Forelimb muscle (tissue), 1 donor: Measurements from ENCODE around the gene ARHGEF1. TPM values are rescaled to one million over a fixed set of nuclear protein-coding genes. Genes with fewer than 3 reads are reported as not detected.
"Not testable (repeated sequence)": the region's sequence is repeated elsewhere in the genome, so short reads cannot be mapped to it uniquely, and the experiment has no call there.

ENCODE experiments used
- DNase-seq: peaks from one replicate; pipeline ENCODE4 v3.0.0-alpha.2; 2013; ENCODE audit warnings: low read depth
- polyA plus RNA-seq: library from polyadenylated mRNA; unstranded; fragments of 120-200 nt; gene quantifications from one replicate; pipeline ENCODE4 v1.2.1, GENCODE V29; 2013; ENCODE audit not compliant: insufficient read length

ARHGEF1 gene
- polyA plus RNA-seq, 1 donor: 34.3 TPM

- no peak for DNase-seq
Measured at GRCh38 chr19:41930926-41931592, 48.1 kb downstream of the ARHGEF1 start.

- DNase-seq: no peak
Measured at GRCh38 chr19:41932259-41932719, 49.3 kb downstream of the ARHGEF1 start.

GRCh38 chr19:41932720-41933332, 49.8 kb downstream of the ARHGEF1 start:
- no peak for DNase-seq

- DNase-seq: no peak
Measured at GRCh38 chr19:41933693-41934426, 50.9 kb downstream of the ARHGEF1 start.

- DNase-seq: no peak
Measured at GRCh38 chr19:41934849-41935374, 51.9 kb downstream of the ARHGEF1 start.

- no peak for DNase-seq
Measured at GRCh38 chr19:41935760-41936415, 52.9 kb downstream of the ARHGEF1 start.

- no peak for DNase-seq
Measured at GRCh38 chr19:41936416-41936850, 53.4 kb downstream of the ARHGEF1 start.

- no peak for DNase-seq
Measured at GRCh38 chr19:41936961-41937360, 54.0 kb downstream of the ARHGEF1 start.

- no peak for DNase-seq
Measured at GRCh38 chr19:41937525-41938468, 54.8 kb downstream of the ARHGEF1 start.

- not testable (repeated sequence) for DNase-seq
Measured at GRCh38 chr19:41939209-41939608, 56.2 kb downstream of the ARHGEF1 start.

- DNase-seq: no peak
Measured at GRCh38 chr19:41939861-41940730, 57.1 kb downstream of the ARHGEF1 start.

GRCh38 chr19:41940731-41941409, 57.9 kb downstream of the ARHGEF1 start:
- no peak for DNase-seq

- no peak for DNase-seq
Measured at GRCh38 chr19:41941410-41942202, 58.6 kb downstream of the ARHGEF1 start.

- DNase-seq: no peak
Measured at GRCh38 chr19:41944336-41944735, 61.4 kb downstream of the ARHGEF1 start.

GRCh38 chr19:41945135-41945766, 62.3 kb downstream of the ARHGEF1 start:
- no peak for DNase-seq

GRCh38 chr19:41947091-41947490, 64.1 kb downstream of the ARHGEF1 start:
- no peak for DNase-seq

- no peak for DNase-seq
Measured at GRCh38 chr19:41951686-41952172, 68.7 kb downstream of the ARHGEF1 start.

- DNase-seq: no peak
Measured at GRCh38 chr19:41955521-41955920, 72.5 kb downstream of the ARHGEF1 start.
